Measurements from ENCODE around the gene RAB10. TPM values are rescaled to one million over a fixed set of nuclear protein-coding genes. Genes with fewer than 3 reads are reported as not detected.

RAB10 gene
- total and polyA plus RNA-seq, 9 of the 15 experiments (the other 6 are each of a cell fraction or from before 2014, with no cell fraction given) = 25.1 to 214 (median 157) TPM

- no TSS peak for BruUV-seq (replicated peaks)
- Histone ChIP-seq H3K27ac (ENCODE audit: extremely low read depth, low read depth, low read length) (no peak overlapping the region), H3K9ac (ENCODE audit: insufficient read depth in 1 of 2, low read depth in 2 of 2, low read length in 2 of 2) (peak overlapping the region in 1 of 2 experiments; percentile 55; a peak in 1 of 4 replicates), H3K9me3 (replicated peaks; ENCODE audit: control insufficient read depth, insufficient read depth, low read depth, low read length) (no peaks in the 10 kb centered on the region), H3K4me2 (ENCODE audit: insufficient read depth, low read length) (no peak overlapping the region), H2AFZ (ENCODE audit: low read depth, low read length) (no peak overlapping the region), H3K9me1 (ENCODE audit: control insufficient read depth, insufficient read depth, low read length) (no peaks in the 10 kb centered on the region), H3K4me3 (no peak overlapping the region), H3K4me1 (replicated peaks in 1 of 2; ENCODE audit: control insufficient read depth in 2 of 2, insufficient read depth in 2 of 2, low read length in 2 of 2) (peaks cover 4 to 54% of the 10 kb centered on the region in 2 experiments; a peak in 4 of 5 replicates), H3K36me3 (ENCODE audit: control insufficient read depth, insufficient read depth, low read length) (no peaks in the 10 kb centered on the region), H4K20me1 (replicated peaks; ENCODE audit: control insufficient read depth, insufficient read depth, low read length) (no peaks in the 10 kb centered on the region), H3K27me3 (ENCODE audit: control insufficient read depth in 2 of 2, insufficient read depth in 2 of 2, low read length in 2 of 2) (no peaks in the 10 kb centered on the region), H3K79me2 (ENCODE audit: control insufficient read depth, insufficient read depth, low read length) (no peaks in the 10 kb centered on the region)
- FAIRE-seq = no peak
- WGBS (ENCODE audit: insufficient coverage, low coverage, missing lambda C conversion rate) = 61% methylated on average over 10 of the region's 11 CpGs
- DNase-seq (ENCODE audit: extremely low read depth in 1 of 4, low spot score in 3 of 4) = peak in 1 of 4 experiments; percentile 14
- ChIA-PET CTCF (ENCODE audit: low intra/inter-chr PET ratio) (no interaction called here), POLR2A (interaction anchor here (1.1 kb wide), 1 partner anchor 10 kb away, joined by 3 read pairs; no protein-coding TSS in a partner anchor)
- intact Hi-C loops (cut with micrococcal nuclease) = no loop called here
- TF ChIP-seq ZC3H11A (IDR thresholded peaks at IDR 0.05; ENCODE audit: low read depth, low read length) = no peak
- TF ChIP-seq HOXB6 (CRISPR knock-in tag; IDR thresholded peaks at IDR 0.05; ENCODE audit: borderline replicate concordance) = no peak
- no peak for TF ChIP-seq C11orf30 (IDR thresholded peaks at IDR 0.05; ENCODE audit: low read depth)
- no peak for TF ChIP-seq EHMT2 (IDR thresholded peaks at IDR 0.05)
- no peak for TF ChIP-seq EWSR1 (IDR thresholded peaks at IDR 0.05; ENCODE audit: borderline replicate concordance, low read depth, partially characterized antibody)
- TF ChIP-seq, protein P1, sequence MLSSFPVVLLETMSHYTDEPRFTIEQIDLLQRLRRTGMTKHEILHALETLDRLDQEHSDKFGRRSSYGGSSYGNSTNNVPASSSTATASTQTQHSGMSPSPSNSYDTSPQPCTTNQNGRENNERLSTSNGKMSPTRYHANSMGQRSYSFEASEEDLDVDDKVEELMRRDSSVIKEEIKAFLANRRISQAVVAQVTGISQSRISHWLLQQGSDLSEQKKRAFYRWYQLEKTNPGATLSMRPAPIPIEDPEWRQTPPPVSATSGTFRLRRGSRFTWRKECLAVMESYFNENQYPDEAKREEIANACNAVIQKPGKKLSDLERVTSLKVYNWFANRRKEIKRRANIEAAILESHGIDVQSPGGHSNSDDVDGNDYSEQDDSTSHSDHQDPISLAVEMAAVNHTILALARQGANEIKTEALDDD (IDR thresholded peaks at IDR 0.05) = no peak
- no peak for TF ChIP-seq SMAD4 (CRISPR knock-in tag; conservative IDR thresholded peaks at IDR 0.05)
- no peak for TF ChIP-seq ZNF785 (CRISPR knock-in tag; IDR thresholded peaks at IDR 0.05)
- no peak for TF ChIP-seq SP1 (CRISPR knock-in tag; IDR thresholded peaks at IDR 0.05)
- no peak for TF ChIP-seq U2AF1 (optimal IDR thresholded peaks at IDR 0.05; ENCODE audit: low read depth, low read length)
- no peak for TF ChIP-seq ZNF561 (CRISPR knock-in tag; conservative IDR thresholded peaks at IDR 0.05)
- no peak for TF ChIP-seq CBFB (CRISPR knock-in tag; IDR thresholded peaks at IDR 0.05)
- TF ChIP-seq HCFC1 (IDR thresholded peaks at IDR 0.05; ENCODE audit: low read depth, low read length) = no peak
- TF ChIP-seq CHCHD3 (CRISPR knock-in tag; IDR thresholded peaks at IDR 0.05) = no peak
- ATAC-seq = no peak
- in situ Hi-C loops (cut with MboI) = no loop called here
These were observed 142.4 kb downstream of the RAB10 start for GRCh38 chr2:26176279-26176615.
